ENCODE data around the gene NUDT4.

The NUDT4 gene

DNA sequence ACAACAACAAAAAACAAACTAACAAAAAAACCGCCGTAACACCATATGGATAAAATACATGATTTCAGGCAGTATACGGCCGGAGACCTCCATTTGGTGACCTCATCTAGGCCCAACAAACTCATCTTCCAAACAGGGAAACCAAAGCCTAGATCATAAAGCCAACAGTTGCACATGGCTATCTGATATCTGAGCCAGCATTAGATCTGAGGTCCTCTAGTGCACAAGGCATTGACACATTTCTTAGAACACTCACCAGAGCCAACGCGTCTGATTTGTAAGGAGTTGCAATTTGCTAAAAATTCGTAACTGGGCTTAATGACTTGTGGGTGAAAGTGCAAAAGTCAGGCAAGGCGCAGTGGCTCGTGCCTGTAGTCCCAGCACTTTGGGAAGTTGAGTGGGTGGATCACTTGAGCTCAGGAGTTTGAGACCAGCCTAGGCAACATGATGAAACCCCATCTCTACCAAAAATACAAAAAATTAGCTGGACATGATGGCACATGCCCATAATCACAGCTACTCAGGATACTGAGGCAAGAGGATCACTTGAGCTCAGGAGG lies 42.0 kb upstream of the NUDT4 start:
- TF ChIP-seq SPI1 (IDR thresholded peaks at IDR 0.05; ENCODE audit: borderline replicate concordance, low read depth) (no peak), POLR2AphosphoS5 (IDR thresholded peaks at IDR 0.05; ENCODE audit: low read depth) (no peak), GABPA (IDR thresholded peaks at IDR 0.05; ENCODE audit: low read depth) (no peak)
- TF ChIP-seq, protein P1, sequence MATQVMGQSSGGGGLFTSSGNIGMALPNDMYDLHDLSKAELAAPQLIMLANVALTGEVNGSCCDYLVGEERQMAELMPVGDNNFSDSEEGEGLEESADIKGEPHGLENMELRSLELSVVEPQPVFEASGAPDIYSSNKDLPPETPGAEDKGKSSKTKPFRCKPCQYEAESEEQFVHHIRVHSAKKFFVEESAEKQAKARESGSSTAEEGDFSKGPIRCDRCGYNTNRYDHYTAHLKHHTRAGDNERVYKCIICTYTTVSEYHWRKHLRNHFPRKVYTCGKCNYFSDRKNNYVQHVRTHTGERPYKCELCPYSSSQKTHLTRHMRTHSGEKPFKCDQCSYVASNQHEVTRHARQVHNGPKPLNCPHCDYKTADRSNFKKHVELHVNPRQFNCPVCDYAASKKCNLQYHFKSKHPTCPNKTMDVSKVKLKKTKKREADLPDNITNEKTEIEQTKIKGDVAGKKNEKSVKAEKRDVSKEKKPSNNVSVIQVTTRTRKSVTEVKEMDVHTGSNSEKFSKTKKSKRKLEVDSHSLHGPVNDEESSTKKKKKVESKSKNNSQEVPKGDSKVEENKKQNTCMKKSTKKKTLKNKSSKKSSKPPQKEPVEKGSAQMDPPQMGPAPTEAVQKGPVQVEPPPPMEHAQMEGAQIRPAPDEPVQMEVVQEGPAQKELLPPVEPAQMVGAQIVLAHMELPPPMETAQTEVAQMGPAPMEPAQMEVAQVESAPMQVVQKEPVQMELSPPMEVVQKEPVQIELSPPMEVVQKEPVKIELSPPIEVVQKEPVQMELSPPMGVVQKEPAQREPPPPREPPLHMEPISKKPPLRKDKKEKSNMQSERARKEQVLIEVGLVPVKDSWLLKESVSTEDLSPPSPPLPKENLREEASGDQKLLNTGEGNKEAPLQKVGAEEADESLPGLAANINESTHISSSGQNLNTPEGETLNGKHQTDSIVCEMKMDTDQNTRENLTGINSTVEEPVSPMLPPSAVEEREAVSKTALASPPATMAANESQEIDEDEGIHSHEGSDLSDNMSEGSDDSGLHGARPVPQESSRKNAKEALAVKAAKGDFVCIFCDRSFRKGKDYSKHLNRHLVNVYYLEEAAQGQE (IDR thresholded peaks at IDR 0.05; ENCODE audit: insufficient replicate concordance, low read depth): no peak
- TF ChIP-seq, protein P2, sequence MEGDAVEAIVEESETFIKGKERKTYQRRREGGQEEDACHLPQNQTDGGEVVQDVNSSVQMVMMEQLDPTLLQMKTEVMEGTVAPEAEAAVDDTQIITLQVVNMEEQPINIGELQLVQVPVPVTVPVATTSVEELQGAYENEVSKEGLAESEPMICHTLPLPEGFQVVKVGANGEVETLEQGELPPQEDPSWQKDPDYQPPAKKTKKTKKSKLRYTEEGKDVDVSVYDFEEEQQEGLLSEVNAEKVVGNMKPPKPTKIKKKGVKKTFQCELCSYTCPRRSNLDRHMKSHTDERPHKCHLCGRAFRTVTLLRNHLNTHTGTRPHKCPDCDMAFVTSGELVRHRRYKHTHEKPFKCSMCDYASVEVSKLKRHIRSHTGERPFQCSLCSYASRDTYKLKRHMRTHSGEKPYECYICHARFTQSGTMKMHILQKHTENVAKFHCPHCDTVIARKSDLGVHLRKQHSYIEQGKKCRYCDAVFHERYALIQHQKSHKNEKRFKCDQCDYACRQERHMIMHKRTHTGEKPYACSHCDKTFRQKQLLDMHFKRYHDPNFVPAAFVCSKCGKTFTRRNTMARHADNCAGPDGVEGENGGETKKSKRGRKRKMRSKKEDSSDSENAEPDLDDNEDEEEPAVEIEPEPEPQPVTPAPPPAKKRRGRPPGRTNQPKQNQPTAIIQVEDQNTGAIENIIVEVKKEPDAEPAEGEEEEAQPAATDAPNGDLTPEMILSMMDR (IDR thresholded peaks at IDR 0.05; ENCODE audit: insufficient read depth, low read length): no peak
- Histone ChIP-seq H3K27me3 (ENCODE audit: insufficient read depth, poor library complexity, severe bottlenecking) (no peaks in the 10 kb centered on the region), H3K4me3 (replicated peaks; ENCODE audit: insufficient read depth, low read length) (no peak overlapping the region), H3K27ac (replicated peaks) (no peak overlapping the region)
- DNase-seq (ENCODE audit: low read depth in 1 of 2, low spot score in 1 of 2): no peak

DNA sequence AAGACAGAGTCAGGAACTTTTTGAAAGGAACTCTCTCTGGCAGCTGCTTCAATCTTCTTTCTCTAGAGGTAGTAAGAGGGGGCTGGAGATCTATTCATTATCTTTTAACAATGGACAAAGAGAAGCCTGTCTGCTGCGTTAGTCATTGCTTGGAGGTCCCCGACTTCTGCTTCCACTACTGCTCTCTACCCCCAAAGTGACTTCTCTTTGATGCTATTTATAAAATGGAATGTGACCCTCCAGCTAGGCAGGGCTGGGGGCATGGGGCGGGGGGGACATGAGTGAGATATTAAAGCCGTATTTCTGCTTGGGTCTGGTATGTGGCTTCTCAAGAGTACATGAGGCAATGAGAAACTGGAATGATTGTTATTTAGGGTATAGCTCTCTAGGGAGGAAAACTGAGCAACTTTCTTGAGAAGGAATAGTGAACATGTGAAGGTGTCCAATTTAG lies 41.4 kb upstream of the NUDT4 start:
- DNase-seq (ENCODE audit: low read depth in 1 of 2, low spot score in 1 of 2): no peak
- Histone ChIP-seq H3K27ac (replicated peaks) (no peak overlapping the region), H3K27me3 (ENCODE audit: insufficient read depth, poor library complexity, severe bottlenecking) (no peaks in the 10 kb centered on the region), H3K4me3 (replicated peaks; ENCODE audit: insufficient read depth, low read length) (no peak overlapping the region)
- TF ChIP-seq POLR2AphosphoS5 (IDR thresholded peaks at IDR 0.05; ENCODE audit: low read depth): no peak
- no peak for TF ChIP-seq SPI1 (IDR thresholded peaks at IDR 0.05; ENCODE audit: borderline replicate concordance, low read depth)
- TF ChIP-seq, protein P1 (IDR thresholded peaks at IDR 0.05; ENCODE audit: insufficient replicate concordance, low read depth): no peak
- TF ChIP-seq, protein P2 (IDR thresholded peaks at IDR 0.05; ENCODE audit: insufficient read depth, low read length): no peak
- TF ChIP-seq GABPA (IDR thresholded peaks at IDR 0.05; ENCODE audit: low read depth): no peak

DNA sequence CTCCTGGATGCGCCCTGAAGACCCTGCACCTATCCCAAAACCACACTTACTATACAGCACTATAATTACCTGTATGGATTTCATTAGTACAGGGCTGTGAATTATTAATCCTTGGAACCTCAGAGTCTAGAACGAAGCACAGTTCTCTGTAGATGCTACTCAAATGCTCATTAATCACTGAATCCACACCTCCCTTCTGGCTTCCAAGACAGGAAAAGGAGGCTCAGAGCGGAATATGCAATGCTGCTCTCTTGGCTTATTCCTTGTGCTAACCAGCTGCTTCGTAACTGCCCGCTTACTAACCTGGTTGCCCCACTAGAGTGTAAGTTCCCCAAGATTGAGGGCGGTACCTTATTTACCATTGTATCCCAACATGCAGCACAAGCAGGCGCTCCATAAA lies 39.1 kb upstream of the NUDT4 start:
- DNase-seq (ENCODE audit: low read depth in 1 of 2, low spot score in 1 of 2): no peak
- Histone ChIP-seq H3K27me3 (ENCODE audit: insufficient read depth, poor library complexity, severe bottlenecking) (no peaks in the 10 kb centered on the region), H3K4me3 (replicated peaks; ENCODE audit: insufficient read depth, low read length) (no peak overlapping the region), H3K27ac (replicated peaks) (no peak overlapping the region)
- TF ChIP-seq GABPA (IDR thresholded peaks at IDR 0.05; ENCODE audit: low read depth): no peak
- no peak for TF ChIP-seq POLR2AphosphoS5 (IDR thresholded peaks at IDR 0.05; ENCODE audit: low read depth)
- TF ChIP-seq SPI1 (IDR thresholded peaks at IDR 0.05; ENCODE audit: borderline replicate concordance, low read depth): no peak
- TF ChIP-seq, protein P2 (IDR thresholded peaks at IDR 0.05; ENCODE audit: insufficient read depth, low read length): no peak
- TF ChIP-seq, protein P1 (IDR thresholded peaks at IDR 0.05; ENCODE audit: insufficient replicate concordance, low read depth): no peak
